Activated CD4-positive, alpha-beta T cell treated with anti-CD3 and anti-CD28 coated beads for 36 hours (primary cell): Measurements from ENCODE around the gene NECAB2. TPM values are rescaled to one million over a fixed set of nuclear protein-coding genes. Genes with fewer than 3 reads are reported as not detected.

ENCODE experiments used
- ATAC-seq: fragments of 200-7000 bp; cut with Tn5 transposase; one replicate; pipeline ENCODE4 v1.10.0; 2021; ENCODE audit warnings: mild to moderate bottlenecking, moderate library complexity
- CTCF ChIA-PET: fragments of 350-600 bp; sonication (Branson Sonifier 250); formaldehyde crosslinking; loops from one replicate; lab custom pipeline; 2021; ENCODE audit warnings: antibody characterized with exemption; lab: Charles Lee
- POLR2A ChIA-PET: fragments of 350-600 bp; sonication (Branson Sonifier 250); formaldehyde crosslinking; loops from one replicate; lab custom pipeline; 2021; ENCODE audit warnings: antibody characterized with exemption, inconsistent platforms; lab: Charles Lee
- DNase-seq: peaks from one replicate; pipeline ENCODE4 v3.0.0-alpha.2; 2020
- H3K27ac Mint-ChIP-seq: one replicate; pipeline ENCODE4 v1.8.0; 2021; ENCODE audit warnings: mixed read lengths
- H3K27me3 Mint-ChIP-seq: one replicate; pipeline ENCODE4 v1.8.0; 2021; ENCODE audit warnings: mixed read lengths
- H3K36me3 Mint-ChIP-seq: one replicate; pipeline ENCODE4 v1.8.0; 2021; ENCODE audit warnings: low read depth, mixed read lengths
- H3K4me1 Mint-ChIP-seq: one replicate; pipeline ENCODE4 v1.8.0; 2021; ENCODE audit warnings: mixed read lengths
- H3K4me3 Mint-ChIP-seq: one replicate; pipeline ENCODE4 v1.8.0; 2021; ENCODE audit warnings: mild to moderate bottlenecking, moderate library complexity, mixed read lengths
- H3K9me3 Mint-ChIP-seq: one replicate; pipeline ENCODE4 v1.8.0; 2021; ENCODE audit warnings: low read depth, mixed read lengths
- intact Hi-C, 2 experiments: fragments of 100-400 bp; cut with DNase I in 1 of 2; cut with micrococcal nuclease in 1 of 2; formaldehyde crosslinking; loops; one replicate each; pipeline versions ENCODE4 v1.14.2 to v1.15.1; 2022 to 2024; cut with DNase I, micrococcal nuclease
- total RNA-seq, 2 experiments: library from RNA; stranded (reverse); gene quantifications; one replicate each; pipeline ENCODE4 v1.2.3, GENCODE V29; 2021

Gene NECAB2
- total RNA-seq, 2 experiments from 2014 or later, result not detected

GRCh38 chr16:84034516-84034915, 66.5 kb downstream of the NECAB2 start:
- H3K27me3 Mint-ChIP-seq, result peaks cover 10% of the 10 kb centered on the region
- peaks cover 4% of the 10 kb centered on the region for H3K9me3 Mint-ChIP-seq
- intact Hi-C loops, result no loop called here
- ChIA-PET POLR2A (no interaction called here), CTCF (interaction anchor here (0.7 kb wide), 1 partner anchor 78 kb away, joined by 3 read pairs; no protein-coding TSS in a partner anchor)
- no peaks in the 10 kb centered on the region for H3K36me3 Mint-ChIP-seq
- DNase-seq (no peak), ATAC-seq (no peak)
- no peak overlapping the region for H3K4me3 Mint-ChIP-seq
- H3K4me1 Mint-ChIP-seq, result peaks cover 8% of the 10 kb centered on the region
- H3K27ac Mint-ChIP-seq, result no peak overlapping the region

DNA sequence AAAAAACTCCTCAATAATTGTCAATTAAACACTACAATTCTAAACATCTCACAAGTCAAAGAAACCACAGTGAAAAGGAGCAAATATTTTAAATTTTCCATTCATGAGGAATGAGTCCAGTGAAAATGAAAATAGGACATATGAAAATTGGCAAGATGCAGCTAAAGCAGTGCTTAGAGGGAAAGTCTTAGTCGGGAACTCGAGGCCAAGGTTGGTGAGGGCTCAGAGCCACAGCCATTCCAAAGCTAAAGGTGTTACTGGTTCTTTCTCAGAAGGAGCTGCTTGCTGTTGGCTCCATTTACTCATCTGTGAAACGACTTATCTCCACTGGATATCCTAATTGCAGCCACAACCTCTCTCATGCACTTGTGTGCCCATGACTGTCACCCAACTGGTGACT, 68.1 kb downstream of the NECAB2 start:
- POLR2A ChIA-PET, result interaction anchor here (0.5 kb wide), 1 partner anchor 9 kb away, joined by 4 read pairs; no protein-coding TSS in a partner anchor
- no peak overlapping the region for H3K4me3 Mint-ChIP-seq
- no peak overlapping the region for H3K27ac Mint-ChIP-seq
- no peaks in the 10 kb centered on the region for H3K36me3 Mint-ChIP-seq
- no peak for DNase-seq
- H3K27me3 Mint-ChIP-seq, result peaks cover 3% of the 10 kb centered on the region
- CTCF ChIA-PET, result no interaction called here
- no peak for ATAC-seq
- peaks cover 4% of the 10 kb centered on the region for H3K9me3 Mint-ChIP-seq
- H3K4me1 Mint-ChIP-seq, result no peaks in the 10 kb centered on the region
- intact Hi-C loops, result no loop called here

GRCh38 chr16:84036982-84037425, 69.0 kb downstream of the NECAB2 start:
- intact Hi-C loops, result no loop called here
- ChIA-PET POLR2A (interaction anchor here (0.7 kb wide), 1 partner anchor 149 kb away, joined by 4 read pairs; no protein-coding TSS in a partner anchor), CTCF (no interaction called here)
- DNase-seq (no peak), ATAC-seq (no peak)
- H3K4me3 Mint-ChIP-seq, result no peak overlapping the region
- H3K36me3 Mint-ChIP-seq, result no peaks in the 10 kb centered on the region
- no peaks in the 10 kb centered on the region for H3K27me3 Mint-ChIP-seq
- peaks cover 4% of the 10 kb centered on the region for H3K9me3 Mint-ChIP-seq
- H3K27ac Mint-ChIP-seq, result no peak overlapping the region
- H3K4me1 Mint-ChIP-seq, result no peaks in the 10 kb centered on the region

DNA sequence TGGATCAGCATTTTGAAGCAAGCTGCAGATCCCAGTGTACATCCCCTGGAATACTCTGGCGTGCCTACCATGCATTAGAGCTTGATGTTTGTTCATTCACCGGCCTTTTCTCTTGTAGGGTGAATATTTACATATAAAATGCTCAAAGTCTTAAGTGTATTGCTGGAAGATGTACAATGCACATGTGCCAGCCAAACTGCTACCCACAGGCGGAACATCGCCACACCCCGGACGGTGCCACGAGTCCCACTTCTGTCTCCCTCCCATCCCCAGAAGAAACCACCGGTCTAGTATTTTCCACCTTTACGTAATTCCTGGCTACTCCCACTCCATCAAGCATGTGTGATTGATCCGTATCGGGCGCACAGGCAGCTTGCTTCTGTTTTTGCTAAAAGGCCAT, 70.4 kb downstream of the NECAB2 start:
- ChIA-PET POLR2A (no interaction called here), CTCF (no interaction called here)
- peaks cover 4% of the 10 kb centered on the region for H3K9me3 Mint-ChIP-seq
- H3K27me3 Mint-ChIP-seq, result no peaks in the 10 kb centered on the region
- H3K27ac Mint-ChIP-seq, result no peak overlapping the region
- ATAC-seq (no peak), DNase-seq (no peak)
- H3K36me3 Mint-ChIP-seq, result no peaks in the 10 kb centered on the region
- no peak overlapping the region for H3K4me3 Mint-ChIP-seq
- intact Hi-C loops, result no loop called here
- no peaks in the 10 kb centered on the region for H3K4me1 Mint-ChIP-seq

GRCh38 chr16:84039696-84040095, 71.7 kb downstream of the NECAB2 start:
- no peak overlapping the region for H3K27ac Mint-ChIP-seq
- ChIA-PET CTCF (no interaction called here), POLR2A (no interaction called here)
- intact Hi-C loops, result no loop called here
- DNase-seq (no peak), ATAC-seq (no peak)
- H3K36me3 Mint-ChIP-seq, result no peaks in the 10 kb centered on the region
- H3K4me1 Mint-ChIP-seq, result no peaks in the 10 kb centered on the region
- peaks cover 8% of the 10 kb centered on the region for H3K27me3 Mint-ChIP-seq
- H3K4me3 Mint-ChIP-seq, result no peak overlapping the region
- peaks cover 4% of the 10 kb centered on the region for H3K9me3 Mint-ChIP-seq

DNA sequence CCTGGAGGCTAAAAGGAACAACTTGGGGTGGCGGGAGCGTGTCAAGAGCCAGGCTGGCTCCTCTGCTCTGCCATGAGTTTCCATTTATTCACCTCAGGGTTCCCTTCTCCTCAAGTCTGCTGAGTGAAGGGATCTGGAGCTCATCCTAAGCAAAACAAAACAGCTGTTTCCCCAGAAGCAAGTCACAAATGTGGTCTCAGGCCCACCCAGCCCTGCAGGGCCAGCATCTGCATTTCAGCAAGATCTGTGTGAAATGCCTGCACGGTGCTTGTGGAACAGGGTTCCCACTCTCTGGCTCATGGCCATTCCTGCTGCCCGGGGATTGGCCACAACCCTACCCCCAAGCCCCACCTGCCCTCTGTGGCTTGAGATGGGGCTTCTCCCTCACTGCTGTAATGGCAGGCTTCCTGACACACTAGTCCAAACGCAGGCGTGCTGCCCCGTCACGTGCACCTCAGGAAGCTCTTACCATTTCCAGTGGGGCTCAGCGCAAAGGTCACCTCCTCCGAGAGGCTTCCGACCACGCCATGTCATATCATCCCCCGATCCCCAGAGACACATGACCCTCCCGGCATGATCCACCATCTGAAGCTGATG, 72.3 kb downstream of the NECAB2 start:
- no peak overlapping the region for H3K4me3 Mint-ChIP-seq
- DNase-seq (no peak), ATAC-seq (no peak)
- ChIA-PET POLR2A (no interaction called here), CTCF (interaction anchor here (0.6 to 1.5 kb wide), 4 partner anchors 23 to 203 kb away, joined by 3 to 7 read pairs (median 4); no protein-coding TSS in a partner anchor)
- H3K27ac Mint-ChIP-seq, result no peak overlapping the region
- intact Hi-C loops, result no loop called here
- H3K36me3 Mint-ChIP-seq, result no peaks in the 10 kb centered on the region
- H3K9me3 Mint-ChIP-seq, result peaks cover 4% of the 10 kb centered on the region
- H3K27me3 Mint-ChIP-seq, result peaks cover 12% of the 10 kb centered on the region
- no peaks in the 10 kb centered on the region for H3K4me1 Mint-ChIP-seq

GRCh38 chr16:84040823-84041820, 73.1 kb downstream of the NECAB2 start:
- no peaks in the 10 kb centered on the region for H3K4me1 Mint-ChIP-seq
- no peak overlapping the region for H3K4me3 Mint-ChIP-seq
- CTCF ChIA-PET, result interaction anchor here (0.6 to 1.5 kb wide), 4 partner anchors 22 to 204 kb away, joined by 3 to 7 read pairs (median 4); no protein-coding TSS in a partner anchor
- intact Hi-C loops, result no loop called here
- DNase-seq (no peak), ATAC-seq (no peak)
- no peaks in the 10 kb centered on the region for H3K9me3 Mint-ChIP-seq
- POLR2A ChIA-PET, result no interaction called here
- H3K27me3 Mint-ChIP-seq, result peaks cover 12% of the 10 kb centered on the region
- no peaks in the 10 kb centered on the region for H3K36me3 Mint-ChIP-seq
- H3K27ac Mint-ChIP-seq, result no peak overlapping the region

DNA sequence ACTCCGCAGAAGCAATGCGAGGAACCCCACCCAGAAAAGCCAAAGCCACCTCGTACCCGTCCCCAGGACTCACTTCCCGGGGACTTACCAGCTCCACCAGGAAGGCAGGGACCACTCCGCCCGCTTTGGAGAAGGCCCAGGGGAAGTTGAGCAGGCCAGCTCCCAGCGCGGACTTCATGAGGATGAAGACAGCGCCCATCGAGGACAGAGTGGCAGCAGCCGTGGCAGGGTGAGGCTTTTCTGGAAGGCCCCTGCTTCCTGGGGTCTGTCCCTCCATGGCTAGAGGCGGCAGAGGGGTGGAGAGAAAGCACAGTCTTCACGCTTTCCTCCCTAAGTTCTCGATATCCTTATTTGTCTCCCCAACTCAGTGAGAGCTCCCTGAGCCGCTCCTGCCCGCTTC, 73.8 kb downstream of the NECAB2 start:
- POLR2A ChIA-PET, result no interaction called here
- no peaks in the 10 kb centered on the region for H3K36me3 Mint-ChIP-seq
- intact Hi-C loops, result no loop called here
- no peak for DNase-seq
- CTCF ChIA-PET, result interaction anchor here (1.1 to 1.5 kb wide), 2 partner anchors 84 to 85 kb away, joined by 3 to 7 read pairs; no protein-coding TSS in a partner anchor
- H3K4me3 Mint-ChIP-seq, result no peak overlapping the region
- ATAC-seq, result no peak
- H3K27ac Mint-ChIP-seq, result no peak overlapping the region
- no peaks in the 10 kb centered on the region for H3K9me3 Mint-ChIP-seq
- H3K27me3 Mint-ChIP-seq, result peaks cover 12% of the 10 kb centered on the region
- no peaks in the 10 kb centered on the region for H3K4me1 Mint-ChIP-seq

DNA sequence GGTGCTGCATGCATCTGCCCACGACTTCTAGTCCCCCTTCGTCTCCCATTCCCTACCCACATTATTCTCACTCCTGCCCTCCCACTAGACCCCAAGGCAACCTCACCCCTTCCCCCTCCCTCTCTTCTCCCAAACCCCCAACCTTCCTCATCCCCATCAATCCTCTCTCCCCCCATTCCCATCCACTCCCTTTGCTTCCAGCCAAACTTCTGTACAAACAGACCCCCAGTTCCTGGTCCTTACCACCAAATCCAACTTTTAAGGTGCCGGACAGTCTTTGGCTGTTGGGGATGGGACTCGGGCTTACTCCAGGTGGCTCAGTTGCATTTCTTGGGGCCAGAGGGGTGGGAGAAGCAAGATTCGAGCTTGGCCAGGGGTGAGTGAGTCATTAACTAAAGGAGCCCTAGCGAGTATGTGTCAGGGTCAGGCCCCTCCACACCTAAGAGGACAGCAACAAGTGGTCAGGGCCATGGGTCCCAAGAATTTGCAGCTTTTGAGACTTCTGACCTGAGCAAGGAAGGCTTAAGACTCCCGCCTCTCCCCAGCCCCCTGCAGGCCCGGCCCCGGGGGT, 74.3 kb downstream of the NECAB2 start, which contains the start of gene SLC38A8:
SLC38A8 (minus strand) TSS at position 488 of the 571 bp plus-strand sequence. CDS start 638 bp downstream, outside the sequence.
- Mint-ChIP-seq H3K9me3 (no peaks in the 10 kb centered on the region), H3K27me3 (peaks cover 12% of the 10 kb centered on the region), H3K27ac (no peak within 1 kb of the TSS), H3K4me3 (no peak within 1 kb of the TSS), H3K36me3 (no peaks in the 10 kb centered on the region), H3K4me1 (no peaks in the 10 kb centered on the region)
- CTCF ChIA-PET, result interaction anchor here (0.9 to 1.1 kb wide), 3 partner anchors 44 to 89 kb away, joined by 3 to 5 read pairs (median 3); no protein-coding TSS in a partner anchor
- POLR2A ChIA-PET, result no interaction called here
- no peak for DNase-seq
- intact Hi-C loops, result no loop called here
- no peak for ATAC-seq

DNA sequence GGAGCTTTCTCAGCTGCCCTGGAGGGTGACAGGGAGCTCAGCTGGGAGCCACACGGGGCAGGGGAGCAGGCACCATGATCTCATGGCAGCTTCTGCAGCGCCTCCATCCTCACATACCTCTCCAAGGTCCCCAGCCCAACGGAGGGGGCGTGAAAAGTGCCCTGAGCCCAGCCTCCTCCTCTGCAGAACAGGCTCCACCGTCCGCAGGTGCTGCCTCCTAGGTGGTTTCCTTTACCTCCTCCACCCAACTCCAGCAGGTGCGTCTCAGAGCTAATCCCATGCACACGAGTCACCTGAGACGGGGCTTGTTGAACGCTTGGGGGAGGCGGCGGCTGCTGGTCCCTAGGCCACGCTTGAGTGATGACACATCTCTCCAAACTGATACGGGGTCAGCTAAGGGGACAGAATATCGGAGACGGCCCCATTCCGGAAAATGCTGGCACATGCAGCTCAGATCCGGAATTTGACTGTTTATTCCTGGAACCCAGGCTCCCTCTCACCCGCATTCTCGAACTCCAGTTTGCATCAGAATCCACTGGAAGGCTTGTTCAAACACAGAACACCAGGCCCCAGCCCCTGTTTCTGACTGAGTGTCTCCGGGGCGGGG, 74.9 kb downstream of the NECAB2 start:
- ATAC-seq (no peak), DNase-seq (no peak)
- Mint-ChIP-seq H3K36me3 (no peaks in the 10 kb centered on the region), H3K4me1 (no peaks in the 10 kb centered on the region), H3K4me3 (no peak overlapping the region), H3K27ac (no peak overlapping the region), H3K9me3 (no peaks in the 10 kb centered on the region), H3K27me3 (peaks cover 12% of the 10 kb centered on the region)
- CTCF ChIA-PET, result interaction anchor here (0.9 to 1.1 kb wide), 3 partner anchors 43 to 89 kb away, joined by 3 to 5 read pairs (median 3); no protein-coding TSS in a partner anchor
- intact Hi-C loops, result no loop called here
- POLR2A ChIA-PET, result no interaction called here
